ENCODE results near the gene HDAC7.
A peak's percentile ranks its signal among the peaks of the same experiment; 100 is the strongest.

HDAC7 gene

DNA sequence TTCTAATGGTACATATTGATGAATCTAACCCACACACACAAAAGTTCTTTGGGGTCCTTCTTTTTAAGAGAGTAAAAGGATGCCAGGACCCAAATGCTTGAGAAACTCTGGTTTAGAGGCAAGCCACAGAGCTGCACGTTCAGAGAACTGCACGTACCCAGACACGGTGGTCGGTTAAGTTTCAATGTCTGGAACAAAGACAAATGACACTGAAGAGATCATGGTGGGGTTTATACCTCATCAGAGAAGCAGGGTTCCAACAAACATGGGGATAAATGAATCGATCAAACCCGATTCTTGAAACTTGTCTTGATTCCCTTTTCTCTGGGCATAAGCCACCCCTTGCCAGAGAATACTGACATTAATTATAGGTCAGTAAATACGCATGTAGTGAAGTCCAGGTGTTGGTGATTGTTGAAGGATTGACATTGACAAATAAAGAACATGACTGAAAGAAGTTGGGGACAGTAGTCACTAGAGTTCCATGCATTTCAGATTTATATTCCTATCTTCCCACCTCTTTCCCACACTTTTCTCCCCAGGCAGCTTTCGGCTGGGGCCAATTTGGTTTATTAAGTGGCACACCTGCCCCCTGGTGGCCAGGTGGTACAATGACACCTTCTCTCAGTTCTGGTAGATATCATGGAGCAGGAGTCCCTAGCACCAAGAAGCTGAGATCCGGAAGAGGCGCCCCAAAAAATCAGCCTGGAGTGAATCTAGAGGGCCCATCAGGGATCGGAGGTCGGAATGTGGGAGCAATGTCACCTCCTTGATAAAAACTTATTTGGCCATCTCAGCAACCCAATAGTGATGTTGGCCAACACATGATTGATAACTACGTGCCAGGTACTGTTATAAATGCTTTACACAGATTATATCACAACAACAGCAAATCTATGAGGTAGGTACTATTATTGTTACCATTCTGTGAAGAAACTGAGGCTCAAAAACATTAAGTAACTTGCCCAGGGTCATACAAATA is 17.8 kb upstream of the HDAC7 start:
- TF ChIP-seq, protein P1, sequence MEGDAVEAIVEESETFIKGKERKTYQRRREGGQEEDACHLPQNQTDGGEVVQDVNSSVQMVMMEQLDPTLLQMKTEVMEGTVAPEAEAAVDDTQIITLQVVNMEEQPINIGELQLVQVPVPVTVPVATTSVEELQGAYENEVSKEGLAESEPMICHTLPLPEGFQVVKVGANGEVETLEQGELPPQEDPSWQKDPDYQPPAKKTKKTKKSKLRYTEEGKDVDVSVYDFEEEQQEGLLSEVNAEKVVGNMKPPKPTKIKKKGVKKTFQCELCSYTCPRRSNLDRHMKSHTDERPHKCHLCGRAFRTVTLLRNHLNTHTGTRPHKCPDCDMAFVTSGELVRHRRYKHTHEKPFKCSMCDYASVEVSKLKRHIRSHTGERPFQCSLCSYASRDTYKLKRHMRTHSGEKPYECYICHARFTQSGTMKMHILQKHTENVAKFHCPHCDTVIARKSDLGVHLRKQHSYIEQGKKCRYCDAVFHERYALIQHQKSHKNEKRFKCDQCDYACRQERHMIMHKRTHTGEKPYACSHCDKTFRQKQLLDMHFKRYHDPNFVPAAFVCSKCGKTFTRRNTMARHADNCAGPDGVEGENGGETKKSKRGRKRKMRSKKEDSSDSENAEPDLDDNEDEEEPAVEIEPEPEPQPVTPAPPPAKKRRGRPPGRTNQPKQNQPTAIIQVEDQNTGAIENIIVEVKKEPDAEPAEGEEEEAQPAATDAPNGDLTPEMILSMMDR (IDR thresholded peaks at IDR 0.05; ENCODE audit: control insufficient read depth, extremely low read depth, insufficient read depth), result peak; percentile 91
- peak; percentile 37 for DNase-seq (ENCODE audit: low read depth)
- H3K4me3 ChIP-seq (ENCODE audit: low read depth, low read length), result no peak overlapping the region

DNA sequence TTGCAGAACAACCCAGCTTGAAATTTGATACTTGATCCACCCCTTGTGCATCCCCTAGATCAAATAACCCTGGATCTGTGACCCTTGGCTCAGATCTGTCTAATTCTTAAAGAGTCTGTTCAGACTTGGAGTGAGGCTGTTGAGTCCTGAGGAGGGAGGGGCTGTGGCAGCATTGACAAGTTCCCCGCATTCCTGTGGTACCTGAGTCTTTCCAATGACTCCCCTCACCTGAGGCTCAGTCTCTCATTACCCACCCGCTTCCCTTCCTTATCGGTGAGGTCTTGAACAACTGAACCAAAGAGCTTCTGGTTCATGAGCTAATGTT is 16.1 kb upstream of the HDAC7 start:
- TF ChIP-seq, protein P1 (IDR thresholded peaks at IDR 0.05; ENCODE audit: control insufficient read depth, extremely low read depth, insufficient read depth), result no peak
- no peak overlapping the region for H3K4me3 ChIP-seq (ENCODE audit: low read depth, low read length)
- DNase-seq (ENCODE audit: low read depth), result no peak

GRCh38 chr12:47835006-47835830 is 15.5 kb upstream of the HDAC7 start:
- H3K4me3 ChIP-seq (ENCODE audit: low read depth, low read length), result no peak overlapping the region
- TF ChIP-seq, protein P1 (IDR thresholded peaks at IDR 0.05; ENCODE audit: control insufficient read depth, extremely low read depth, insufficient read depth), result no peak
- DNase-seq (ENCODE audit: low read depth), result no peak

- TF ChIP-seq, protein P1 (IDR thresholded peaks at IDR 0.05; ENCODE audit: control insufficient read depth, extremely low read depth, insufficient read depth), result no peak
- H3K4me3 ChIP-seq (ENCODE audit: low read depth, low read length), result no peak overlapping the region
- DNase-seq (ENCODE audit: low read depth), result no peak
These were observed 14.6 kb upstream of the HDAC7 start for GRCh38 chr12:47834199-47834903.

DNA sequence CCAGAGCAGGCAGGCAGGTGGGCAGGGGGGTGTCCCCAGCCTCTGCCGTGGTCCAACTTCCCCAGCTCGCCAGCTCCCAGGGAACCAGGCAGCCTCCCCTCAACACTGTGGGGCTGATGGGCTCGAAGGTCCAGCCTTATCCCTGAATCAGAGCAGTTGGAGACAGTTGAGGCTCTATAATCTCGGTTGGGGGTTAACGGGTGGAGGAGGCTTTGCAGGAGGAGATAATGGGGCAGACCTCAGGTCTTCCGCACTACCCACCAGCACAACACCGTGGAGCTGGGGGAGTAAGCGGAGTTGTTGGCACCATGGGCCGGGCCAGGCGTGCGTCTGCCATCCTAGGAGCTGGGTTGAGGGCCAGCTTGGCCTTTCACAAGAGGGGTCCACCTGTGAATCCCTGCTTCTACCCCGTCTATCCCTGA is 13.9 kb upstream of the HDAC7 start:
- no peak for DNase-seq (ENCODE audit: low read depth)
- H3K4me3 ChIP-seq (ENCODE audit: low read depth, low read length), result no peak overlapping the region
- TF ChIP-seq, protein P1 (IDR thresholded peaks at IDR 0.05; ENCODE audit: control insufficient read depth, extremely low read depth, insufficient read depth), result no peak

- TF ChIP-seq, protein P1 (IDR thresholded peaks at IDR 0.05; ENCODE audit: control insufficient read depth, extremely low read depth, insufficient read depth), result no peak
- H3K4me3 ChIP-seq (ENCODE audit: low read depth, low read length), result no peak overlapping the region
- DNase-seq (ENCODE audit: low read depth), result no peak
These were observed 12.7 kb upstream of the HDAC7 start for GRCh38 chr12:47832263-47832933.
